Hepatocyte (in vitro differentiated cells): ENCODE measurements around the gene ATP2A2. TPM values are rescaled to one million over a fixed set of nuclear protein-coding genes. Genes with fewer than 3 reads are reported as not detected.

ENCODE experiments used
- DNase-seq: peaks from one replicate; pipeline ENCODE4 v3.0.0-alpha.2; 2016; ENCODE audit warnings: low spot score
- H2AFZ ChIP-seq: fragments of 200-600 bp; sonication (generic); 2 replicates; pipeline ENCODE4 v1.6.0; 2016; ENCODE audit warnings: antibody characterized with exemption, mild to moderate bottlenecking
- H3K27ac ChIP-seq: fragments of 200-600 bp; sonication (generic); 2 replicates; pipeline ENCODE4 v1.5.1; 2016; ENCODE audit warnings: mild to moderate bottlenecking
- H3K27me3 ChIP-seq: fragments of 200-600 bp; sonication (generic); 2 replicates; pipeline ENCODE4 v1.6.1; 2016
- H3K36me3 ChIP-seq: fragments of 200-600 bp; sonication (generic); replicated peaks from 2 replicates; pipeline ENCODE4 v1.5.1; 2016; ENCODE audit warnings: low read depth; ENCODE audit not compliant: insufficient read depth
- H3K4me1 ChIP-seq: fragments of 200-600 bp; sonication (generic); 2 replicates; pipeline ENCODE4 v1.5.1; 2016; ENCODE audit warnings: mild to moderate bottlenecking, moderate library complexity; ENCODE audit not compliant: insufficient read depth
- H3K4me2 ChIP-seq: fragments of 200-600 bp; sonication (generic); 2 replicates; pipeline ENCODE4 v1.6.0; 2016
- H3K4me3 ChIP-seq: fragments of 200-600 bp; sonication (generic); 2 replicates; pipeline ENCODE4 v1.5.1; 2016; ENCODE audit warnings: mild to moderate bottlenecking
- H3K79me2 ChIP-seq: fragments of 200-600 bp; sonication (generic); 2 replicates; pipeline ENCODE4 v1.6.0; 2017; ENCODE audit warnings: mild to moderate bottlenecking
- H3K9me2 ChIP-seq: fragments of 200-600 bp; sonication (generic); replicated peaks from 2 replicates; pipeline ENCODE4 v1.6.0; 2017; ENCODE audit warnings: mild to moderate bottlenecking; ENCODE audit not compliant: insufficient read depth
- H3K9me3 ChIP-seq: fragments of 200-600 bp; sonication (generic); 2 replicates; pipeline ENCODE4 v1.5.1; 2016; ENCODE audit warnings: low read depth, mild to moderate bottlenecking
- H4K20me1 ChIP-seq: fragments of 200-600 bp; sonication (generic); 2 replicates; pipeline ENCODE4 v1.6.0; 2016; ENCODE audit warnings: mild to moderate bottlenecking; ENCODE audit not compliant: insufficient read depth, poor library complexity, severe bottlenecking
- CTCF ChIP-seq: fragments of 200-600 bp; sonication (generic); IDR thresholded peaks from 2 replicates; pipeline ENCODE4 v1.5.1; 2016; ENCODE audit warnings: antibody characterized with exemption, mild to moderate bottlenecking; ENCODE audit not compliant: poor library complexity
- EZH2 ChIP-seq: fragments of 200-600 bp; sonication (generic); IDR thresholded peaks from 2 replicates; pipeline ENCODE4 v1.6.1; 2016; ENCODE audit warnings: antibody characterized with exemption, mild to moderate bottlenecking, borderline replicate concordance
- EZH2phosphoT487 ChIP-seq: fragments of 200-600 bp; sonication (generic); IDR thresholded peaks from one replicate; pipeline ENCODE4 v1.6.1; 2018; ENCODE audit warnings: antibody characterized with exemption, mild to moderate bottlenecking, low read depth, moderate library complexity; ENCODE audit not compliant: unreplicated experiment, severe bottlenecking
- WGBS: methylation state at CpG from one replicate; pipeline ENCODE4 v1.1.6; 2016; ENCODE audit warnings: low lambda C conversion rate; ENCODE audit errors: missing lambda C conversion rate; 5-methylcytosine and 5-hydroxymethylcytosine counted together
- polyA plus RNA-seq: library from polyadenylated mRNA; unstranded; fragments of >200 nt; fragmentation: Nextera tagmentation; extraction: Ambion mirVana; gene quantifications from 2 replicates; pipeline ENCODE4 v1.2.1, GENCODE V29; 2016
- total RNA-seq: library from RNA; depleted of rRNA; stranded (reverse); fragments of >200 nt; gene quantifications from 2 replicates; pipeline ENCODE4 v1.2.3, GENCODE V29; 2014

ATP2A2 gene
- total and polyA plus RNA-seq, 2 experiments from 2014 or later, result 60.2 to 126 TPM

DNA sequence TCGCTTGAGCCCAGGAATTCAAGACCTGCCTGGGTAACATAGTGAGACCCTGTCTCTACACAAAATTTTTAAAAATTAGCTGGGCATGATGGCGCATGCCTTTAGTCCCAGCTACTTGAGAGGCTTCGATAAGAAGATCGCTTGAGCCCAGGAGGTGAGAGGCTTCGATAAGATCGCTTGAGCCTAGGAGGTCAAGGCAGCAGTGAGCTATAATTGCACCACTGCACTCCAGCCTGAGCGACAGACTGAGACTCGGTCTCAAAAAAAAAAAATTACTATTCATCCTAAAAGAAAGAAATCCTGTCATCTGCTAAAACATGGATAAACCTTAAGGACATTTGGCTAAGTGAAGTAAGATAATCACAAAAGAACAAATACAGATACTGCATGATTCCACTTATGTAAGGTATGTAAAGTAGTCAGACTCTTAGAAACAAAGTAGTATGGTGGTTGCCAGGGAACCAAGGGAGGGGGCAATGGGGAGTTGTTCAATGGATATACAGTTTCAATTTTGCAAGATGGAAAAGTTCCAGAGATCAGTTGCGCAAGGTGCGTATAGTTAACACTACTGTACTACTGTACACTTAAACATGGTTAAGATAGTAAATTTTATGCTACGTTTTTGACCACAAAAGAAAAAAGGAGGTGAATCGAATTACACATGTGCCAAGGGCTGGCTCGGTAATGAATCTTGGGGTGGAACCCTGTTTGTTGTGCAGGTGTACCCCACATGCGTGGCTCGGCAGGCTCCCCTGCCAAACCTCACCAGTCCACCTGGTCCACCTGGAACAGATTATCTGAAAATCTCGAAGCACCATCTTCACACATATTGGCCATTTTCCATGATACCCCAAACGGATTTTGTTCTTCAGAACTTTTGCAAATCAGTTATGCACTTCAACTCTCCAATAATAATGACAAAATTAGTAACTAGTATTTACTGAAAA lies 18.3 kb upstream of the ATP2A2 start:
- Histone ChIP-seq H2AFZ (no peak overlapping the region), H3K9me2 (no peaks in the 10 kb centered on the region), H3K4me2 (no peak overlapping the region), H3K9me3 (no peaks in the 10 kb centered on the region), H3K79me2 (no peaks in the 10 kb centered on the region), H3K36me3 (no peaks in the 10 kb centered on the region), H3K27me3 (no peaks in the 10 kb centered on the region), H3K4me3 (no peak overlapping the region), H4K20me1 (no peaks in the 10 kb centered on the region), H3K27ac (no peak overlapping the region), H3K4me1 (peaks cover 7% of the 10 kb centered on the region)
- TF ChIP-seq EZH2 (no peak), CTCF (no peak), EZH2phosphoT487 (no peak)
- no peak for DNase-seq
- 84% methylated on average over 17 of the region's 17 CpGs for WGBS

GRCh38 chr12:110266381-110266960 lies 14.6 kb upstream of the ATP2A2 start:
- Histone ChIP-seq H4K20me1 (no peaks in the 10 kb centered on the region), H3K9me3 (no peaks in the 10 kb centered on the region), H3K4me1 (peaks cover 26% of the 10 kb centered on the region), H3K4me2 (peak overlapping the region; percentile 36), H3K79me2 (no peaks in the 10 kb centered on the region), H3K4me3 (no peak overlapping the region), H3K9me2 (no peaks in the 10 kb centered on the region), H3K27me3 (no peaks in the 10 kb centered on the region), H2AFZ (no peak overlapping the region), H3K27ac (peak overlapping the region; percentile 84), H3K36me3 (no peaks in the 10 kb centered on the region)
- TF ChIP-seq EZH2phosphoT487, result no peak
- TF ChIP-seq EZH2, result no peak
- TF ChIP-seq CTCF, result no peak
- WGBS, result 66% methylated on average over 5 of the region's 5 CpGs
- DNase-seq, result no peak

GRCh38 chr12:110266980-110267620 lies 13.9 kb upstream of the ATP2A2 start:
- Histone ChIP-seq H3K4me2 (peak overlapping the region; percentile 51), H4K20me1 (no peaks in the 10 kb centered on the region), H2AFZ (no peak overlapping the region), H3K4me1 (peaks cover 26% of the 10 kb centered on the region), H3K9me2 (no peaks in the 10 kb centered on the region), H3K27ac (peak overlapping the region; percentile 84), H3K36me3 (no peaks in the 10 kb centered on the region), H3K9me3 (no peaks in the 10 kb centered on the region), H3K27me3 (no peaks in the 10 kb centered on the region), H3K79me2 (no peaks in the 10 kb centered on the region), H3K4me3 (no peak overlapping the region)
- 41% methylated on average over 9 of the region's 9 CpGs for WGBS
- peak; percentile 82 for DNase-seq
- TF ChIP-seq EZH2phosphoT487 (no peak), EZH2 (no peak), CTCF (no peak)
